ENCODE measurements around the gene LHX3.

Gene LHX3

DNA sequence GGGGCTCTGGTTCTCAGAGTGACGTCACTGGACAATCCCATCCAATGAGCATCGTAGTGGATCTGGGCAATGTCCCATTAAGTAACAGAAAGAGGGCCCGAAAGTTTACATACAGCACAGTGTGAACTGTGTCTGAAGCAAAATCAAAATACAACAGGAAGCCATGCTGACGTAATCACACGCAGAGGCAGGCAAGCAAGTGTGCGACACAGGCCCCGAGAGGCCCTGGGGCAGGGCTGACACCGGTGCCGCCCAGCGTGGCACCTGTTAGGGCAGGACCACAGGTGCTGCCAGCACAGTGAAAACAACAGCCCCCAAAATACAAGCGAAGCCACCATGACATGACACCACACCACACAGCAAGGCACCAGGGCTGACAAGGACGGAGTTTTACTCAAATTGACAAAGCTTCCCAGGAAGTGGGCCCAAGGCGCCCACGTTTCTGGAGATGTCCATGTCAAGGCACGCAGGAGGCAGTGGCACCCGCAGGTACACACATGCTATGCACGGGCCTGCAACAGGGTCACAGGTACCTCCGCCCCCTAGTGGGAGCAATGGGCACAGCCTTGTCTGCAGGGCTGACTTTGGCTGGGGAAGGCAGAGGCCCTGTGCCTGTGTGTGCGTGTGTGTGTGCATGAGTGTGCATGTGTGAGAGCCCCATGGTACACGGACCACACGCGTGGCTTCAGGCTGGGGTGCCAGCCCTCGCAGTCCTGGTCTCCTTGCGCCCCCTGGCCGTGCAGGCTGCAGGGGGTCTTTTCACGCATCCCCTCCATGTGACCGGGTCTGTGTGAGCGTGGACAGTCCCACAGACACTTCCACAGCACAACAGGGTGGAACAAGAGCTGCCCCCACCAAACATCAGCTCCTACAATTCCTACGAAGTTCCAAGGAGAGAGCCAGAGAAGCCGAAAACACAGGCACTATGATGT is 21.1 kb upstream of the LHX3 start:
- peak; percentile 57 for DNase-seq

DNA sequence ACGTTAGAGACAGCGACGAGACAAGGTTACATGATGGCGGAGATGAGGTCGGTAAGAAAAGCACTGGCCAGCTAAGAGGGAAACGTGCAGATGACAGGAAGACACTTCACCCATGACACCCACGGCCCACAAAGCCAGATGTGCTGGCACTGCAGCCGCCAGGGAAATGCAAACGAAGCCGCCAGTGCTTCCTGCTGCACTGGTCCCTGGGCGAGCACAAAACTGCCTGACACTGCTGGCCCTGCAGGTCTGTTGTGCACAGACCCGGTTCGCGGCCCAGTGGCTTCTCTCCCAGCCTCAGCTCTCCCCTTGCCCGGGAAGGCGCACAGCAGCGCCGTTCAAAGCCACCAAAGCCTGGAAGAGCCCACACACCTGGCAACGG is 20.4 kb upstream of the LHX3 start:
- no peak for DNase-seq

DNA sequence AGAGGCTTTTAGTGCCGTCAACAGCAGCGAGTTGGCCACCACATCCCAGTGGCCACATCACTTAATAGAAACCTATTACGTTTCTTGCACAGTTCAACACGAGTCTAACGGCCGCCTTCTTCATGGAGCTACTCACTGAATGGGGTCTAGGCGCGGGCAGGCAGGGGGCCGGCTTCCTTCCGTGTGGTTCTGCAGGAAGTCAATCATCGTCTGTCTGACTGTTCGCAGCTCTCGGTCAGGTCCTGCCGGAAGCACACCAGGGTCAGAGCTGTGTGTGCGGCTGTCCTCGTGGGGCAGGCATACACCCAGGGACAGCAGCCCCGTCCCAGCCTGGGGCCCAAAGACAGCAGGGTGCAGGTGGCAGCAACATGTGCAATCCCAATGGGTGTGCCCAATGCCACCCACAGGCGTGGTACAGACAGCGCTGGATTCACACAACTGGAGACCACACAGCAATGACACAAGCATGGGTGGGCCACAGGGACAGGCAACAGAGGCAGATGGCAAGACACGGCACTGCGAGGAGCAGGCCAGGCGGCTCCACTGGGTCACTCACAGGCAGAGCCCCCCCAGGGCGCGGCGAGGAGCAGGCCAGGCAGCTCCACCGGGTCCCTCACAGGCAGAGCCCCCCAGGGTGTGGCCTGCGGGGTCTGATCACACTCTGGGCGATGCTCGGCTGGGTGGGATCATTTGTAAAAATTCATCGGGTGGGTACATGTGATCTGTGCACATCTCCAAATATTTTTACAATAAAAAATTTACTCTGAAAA is 19.1 kb upstream of the LHX3 start:
- no peak for DNase-seq

DNA sequence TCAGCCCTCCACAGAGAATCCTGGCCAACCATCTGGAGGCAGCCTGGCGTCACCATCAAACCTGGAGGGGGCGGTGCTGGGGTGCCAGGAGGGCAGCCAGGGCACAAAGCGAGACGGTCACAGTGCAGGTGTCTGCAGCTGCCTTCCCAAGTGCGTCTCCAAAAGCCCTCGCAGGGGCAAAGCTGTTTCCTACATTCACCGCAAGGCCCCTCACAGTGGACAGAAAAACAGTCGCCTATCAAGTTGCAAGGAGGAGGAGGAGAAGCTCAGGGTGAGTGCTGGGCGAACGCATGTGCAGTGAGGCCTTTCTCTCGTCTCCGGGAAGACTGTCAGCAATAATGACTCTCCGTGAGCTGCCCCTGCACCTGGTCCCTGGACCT is 18.0 kb upstream of the LHX3 start:
- DNase-seq: no peak

DNA sequence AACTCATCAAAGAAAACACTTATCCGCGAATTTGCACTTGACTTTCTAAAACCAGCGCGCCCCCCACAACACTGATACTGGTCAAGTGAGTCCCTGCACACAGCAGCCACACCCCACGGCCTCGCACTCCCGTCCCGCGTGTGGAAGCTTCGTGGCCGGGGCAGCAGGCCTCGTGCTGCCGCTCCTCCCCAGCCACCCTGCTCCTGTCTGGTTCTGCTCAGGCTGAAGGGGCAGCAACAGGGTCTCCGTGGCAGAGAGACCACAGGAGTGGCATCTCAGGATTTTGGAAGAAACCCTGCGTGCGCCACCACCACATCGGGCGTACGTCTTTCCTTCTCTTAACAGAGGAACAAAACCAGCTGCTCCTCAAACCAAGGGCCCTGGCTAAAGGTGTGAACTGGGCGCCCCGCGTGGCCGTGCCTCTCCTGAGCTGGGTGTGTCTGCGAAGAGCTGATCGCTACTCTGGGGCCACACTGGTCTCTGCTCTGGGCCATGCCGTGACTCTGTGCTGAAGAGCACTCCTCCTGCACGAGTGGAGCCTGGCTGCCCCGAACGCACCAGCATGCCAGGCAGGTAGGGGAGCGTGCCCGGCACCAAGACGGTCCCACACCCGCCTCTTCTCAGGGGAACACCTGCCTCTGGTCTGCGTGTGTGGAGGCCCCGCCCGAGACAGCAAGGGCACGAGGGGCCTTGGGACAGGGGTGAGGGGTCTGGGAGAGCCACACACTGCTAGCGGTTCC is 17.4 kb upstream of the LHX3 start:
- no peak for DNase-seq

DNA sequence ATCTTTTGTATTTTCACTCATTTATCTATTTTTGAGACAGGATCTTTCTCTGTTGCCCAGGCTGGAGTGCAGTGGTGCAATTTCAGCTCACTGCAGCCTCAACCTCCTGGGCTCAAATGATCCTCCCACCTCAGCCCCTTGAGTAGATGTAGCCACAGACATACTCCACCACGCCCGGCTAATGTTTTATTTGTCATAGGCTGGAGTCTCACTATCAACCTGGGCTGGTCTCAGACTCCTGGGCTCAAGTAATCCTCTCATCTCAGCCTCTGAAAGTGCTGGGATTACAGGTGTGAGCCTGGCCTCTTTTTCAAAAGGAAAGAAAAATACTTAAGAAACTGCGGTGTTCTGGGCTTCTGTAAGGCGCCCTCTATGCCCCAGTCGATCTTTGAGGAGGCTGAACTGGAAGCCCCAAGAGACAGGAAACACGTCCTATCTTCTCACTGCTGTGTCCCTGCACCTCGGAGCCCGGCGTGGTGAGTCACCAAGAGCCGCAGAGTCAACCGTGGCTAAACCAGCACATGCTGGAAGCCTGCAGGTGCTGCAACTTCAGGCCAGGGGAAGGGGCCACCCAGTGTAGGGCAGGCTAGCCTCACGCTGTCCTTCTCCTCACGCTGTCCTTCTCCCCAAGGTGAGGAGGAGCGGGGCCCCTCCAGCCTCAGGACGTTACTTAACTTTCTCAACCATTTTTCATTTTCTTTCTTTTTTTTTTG is 15.2 kb upstream of the LHX3 start:
- no peak for DNase-seq

DNA sequence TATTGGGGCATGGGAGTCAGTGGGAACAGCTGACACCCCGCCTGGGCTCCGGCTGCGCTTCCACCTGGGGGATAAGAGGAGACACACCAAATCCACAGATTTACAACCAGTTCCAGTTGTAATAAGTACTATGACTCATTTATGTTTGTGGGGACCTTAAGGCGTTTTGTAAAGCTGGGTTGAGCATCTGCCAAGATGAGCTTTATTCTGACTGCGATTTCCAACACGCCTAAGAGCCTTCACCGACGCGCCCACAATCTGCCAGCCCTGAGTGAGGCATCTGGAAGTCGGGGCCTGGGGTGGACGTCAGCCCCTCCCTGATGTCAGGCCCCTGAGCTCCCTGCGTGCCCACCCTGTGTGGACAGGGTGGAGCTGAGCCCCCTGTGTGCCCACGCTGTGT is 14.3 kb upstream of the LHX3 start:
- DNase-seq: no peak

DNA sequence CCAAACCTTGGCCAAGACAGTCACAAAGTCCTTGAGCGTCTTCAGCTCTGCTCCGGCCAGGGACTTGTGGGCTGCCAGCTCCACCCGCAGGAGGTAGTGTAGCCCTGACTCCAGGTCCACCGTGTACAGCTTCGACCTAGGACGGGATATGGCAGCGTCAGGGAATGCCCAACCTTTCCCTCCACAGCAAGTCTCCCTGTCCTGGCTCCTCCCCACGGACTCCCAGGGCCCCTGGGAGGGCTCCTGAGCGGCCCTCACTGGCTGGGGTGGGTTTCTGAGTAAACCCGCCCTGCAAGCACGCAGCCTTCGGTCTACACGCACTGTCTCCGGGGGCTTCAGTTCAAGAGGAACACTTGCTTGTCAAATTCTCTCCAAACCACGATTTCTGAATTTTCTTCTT is 13.7 kb upstream of the LHX3 start:
- DNase-seq: no peak

DNA sequence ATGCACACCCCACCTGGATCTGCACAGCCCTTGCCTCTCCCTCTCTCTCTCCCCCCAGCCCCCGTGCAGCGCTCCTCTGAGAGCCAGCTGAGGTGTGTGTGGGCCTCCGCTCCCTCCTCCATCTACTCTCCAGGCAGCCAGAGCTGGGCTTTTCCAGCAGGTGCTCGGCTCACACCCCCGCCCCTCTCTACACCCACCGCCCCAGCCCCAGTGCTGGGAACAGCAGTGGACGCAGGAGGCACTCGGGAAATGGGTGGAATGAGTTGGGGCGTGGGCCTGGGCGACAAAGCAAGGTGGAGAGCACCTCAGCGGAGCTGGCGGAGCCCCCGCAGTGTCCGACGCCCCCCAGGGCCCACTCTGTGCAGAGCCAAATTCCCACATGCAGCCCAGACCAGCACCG is 13.3 kb upstream of the LHX3 start:
- no peak for DNase-seq

DNA sequence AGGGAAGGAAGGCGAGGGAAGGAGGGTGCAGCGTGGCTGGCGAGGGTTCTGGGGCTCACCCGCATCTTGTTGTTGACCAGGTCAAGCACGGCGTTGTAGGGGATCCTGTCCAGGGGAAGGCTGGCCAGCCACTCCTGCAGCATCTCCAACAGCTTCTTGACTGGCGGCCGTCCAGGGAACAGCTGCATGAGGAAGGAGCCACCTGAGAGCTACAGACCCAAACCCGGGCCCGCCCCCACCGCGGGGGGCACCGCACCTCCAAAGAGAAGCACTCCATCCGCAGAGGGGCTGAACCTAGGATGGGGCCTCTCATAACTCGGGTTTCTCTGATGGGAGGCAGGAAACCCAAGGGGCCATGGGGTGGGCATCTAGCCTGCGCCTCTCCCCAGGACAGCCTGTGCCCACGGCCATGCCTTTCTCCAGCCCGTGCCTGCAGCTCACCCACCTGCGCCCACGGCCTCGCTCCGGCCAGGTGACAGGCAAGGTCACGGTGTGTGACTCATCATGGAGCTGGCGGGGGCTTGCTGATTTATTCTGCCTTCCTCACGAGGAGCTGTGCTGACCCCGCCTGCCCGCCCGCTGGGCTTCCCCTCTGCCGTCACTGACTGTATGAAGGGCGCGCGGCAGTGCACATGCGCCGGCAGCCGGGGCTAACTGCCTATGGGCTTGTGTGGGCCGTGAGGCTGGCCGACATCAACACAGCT is 11.8 kb upstream of the LHX3 start:
- DNase-seq: no peak

DNA sequence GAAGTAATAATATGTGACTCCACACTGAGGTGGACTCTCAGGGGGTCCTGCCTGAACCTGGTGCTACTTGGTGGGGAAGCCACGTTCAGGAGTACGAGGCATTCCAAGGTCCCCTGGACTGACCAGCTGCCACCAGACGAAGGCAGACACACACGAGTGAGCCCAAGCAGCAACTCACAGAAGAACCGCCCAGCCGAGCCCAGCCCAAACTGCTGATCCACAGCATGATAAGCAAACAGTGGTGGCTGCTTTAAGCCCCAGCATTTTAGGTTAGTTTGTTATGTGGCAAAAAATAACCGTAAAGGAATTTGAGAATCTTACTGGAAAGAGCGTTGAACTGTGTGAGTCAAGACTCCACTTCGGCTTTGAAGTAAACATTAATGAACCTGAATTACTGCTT is 8.8 kb upstream of the LHX3 start:
- DNase-seq: no peak

DNA sequence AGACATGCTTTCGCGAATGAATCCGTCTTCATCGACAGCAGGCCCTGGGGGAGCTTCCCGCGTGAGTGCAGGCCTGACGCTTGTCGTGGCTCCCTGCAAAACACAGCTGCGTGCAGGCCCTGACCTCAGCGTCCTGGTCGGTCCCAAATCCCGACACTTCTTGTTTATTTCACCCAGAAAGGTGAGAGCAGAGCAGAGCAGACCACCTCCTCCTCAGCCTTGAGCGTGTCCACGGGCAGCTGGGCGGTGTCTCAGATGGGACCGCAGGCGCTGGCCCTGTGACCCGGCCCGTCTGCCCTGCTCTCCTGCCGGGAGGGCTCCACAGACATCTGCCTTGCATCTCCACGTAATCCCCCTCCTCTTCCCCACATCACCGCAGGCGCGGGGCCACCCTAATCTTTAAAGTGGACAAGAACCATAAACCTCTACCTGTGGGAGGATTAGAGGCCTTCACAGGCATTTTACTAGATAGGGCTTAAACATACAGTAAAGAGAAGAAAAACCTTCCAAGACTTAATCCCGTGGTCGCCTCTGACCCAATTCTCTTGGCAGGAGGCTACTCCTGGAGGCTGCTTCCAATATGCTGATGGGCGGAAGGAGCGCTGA is 7.5 kb upstream of the LHX3 start:
- DNase-seq: no peak

DNA sequence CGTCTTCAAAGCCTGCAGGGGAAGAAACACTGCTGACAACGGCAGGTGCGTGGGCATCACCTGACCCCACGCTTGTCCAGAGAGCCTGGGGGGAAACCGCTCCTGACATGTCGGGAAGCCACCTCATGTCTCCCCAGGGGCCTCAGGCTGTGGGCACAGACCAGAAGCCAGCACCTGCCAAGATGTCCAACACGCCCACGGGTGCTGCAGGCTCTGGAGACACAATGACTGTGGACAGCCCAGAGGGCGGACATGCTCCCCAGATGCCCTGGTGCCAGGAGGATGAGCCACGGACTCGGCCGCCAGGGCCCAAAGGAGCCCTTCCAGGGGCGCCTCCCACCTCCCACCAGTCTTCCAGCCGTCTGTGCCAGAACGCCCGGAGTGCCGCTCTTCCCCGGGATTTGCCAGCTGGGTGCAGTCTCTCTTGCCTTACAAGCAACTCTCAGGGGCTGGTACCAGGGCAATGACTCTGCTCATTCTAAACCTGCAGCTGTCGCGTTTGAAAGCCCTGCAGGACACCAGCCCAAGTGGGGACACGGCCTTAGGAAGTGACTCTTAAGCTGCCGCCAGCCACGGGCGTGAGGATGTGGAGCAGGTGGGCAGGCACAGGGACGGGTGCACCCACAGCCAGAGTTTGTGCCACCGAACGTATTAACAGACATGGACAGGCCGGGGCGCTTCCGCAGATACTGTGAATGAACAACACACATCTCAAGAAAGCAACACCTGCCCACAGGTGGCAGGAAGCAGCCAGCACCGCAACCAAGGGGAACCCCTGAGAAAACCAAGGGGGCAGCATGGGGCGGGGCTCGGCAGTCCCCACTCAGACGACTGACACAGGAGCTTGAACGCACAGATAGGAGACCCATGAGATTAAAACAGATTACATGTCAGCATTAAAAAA is 6.8 kb upstream of the LHX3 start:
- no peak for DNase-seq

DNA sequence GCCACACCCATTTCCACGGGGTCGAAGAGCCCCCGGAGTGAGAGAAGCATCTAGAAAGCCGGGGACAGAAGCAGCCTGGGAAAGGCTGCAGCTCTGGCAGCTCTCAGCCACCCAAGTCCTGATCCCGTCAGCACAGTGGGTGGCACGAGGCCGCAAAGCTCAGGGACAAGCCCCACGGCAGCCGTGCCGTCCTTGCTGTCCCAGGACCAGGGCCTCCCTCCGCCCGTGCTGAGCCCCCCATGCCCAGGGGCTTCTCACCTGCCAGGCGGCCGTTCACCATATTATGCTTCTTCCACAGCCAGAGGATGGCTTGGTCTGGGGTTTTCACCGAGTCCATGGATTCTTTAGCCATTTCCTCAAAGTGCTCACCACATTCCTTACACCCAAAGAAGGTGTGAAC is 6.1 kb upstream of the LHX3 start:
- no peak for DNase-seq

DNA sequence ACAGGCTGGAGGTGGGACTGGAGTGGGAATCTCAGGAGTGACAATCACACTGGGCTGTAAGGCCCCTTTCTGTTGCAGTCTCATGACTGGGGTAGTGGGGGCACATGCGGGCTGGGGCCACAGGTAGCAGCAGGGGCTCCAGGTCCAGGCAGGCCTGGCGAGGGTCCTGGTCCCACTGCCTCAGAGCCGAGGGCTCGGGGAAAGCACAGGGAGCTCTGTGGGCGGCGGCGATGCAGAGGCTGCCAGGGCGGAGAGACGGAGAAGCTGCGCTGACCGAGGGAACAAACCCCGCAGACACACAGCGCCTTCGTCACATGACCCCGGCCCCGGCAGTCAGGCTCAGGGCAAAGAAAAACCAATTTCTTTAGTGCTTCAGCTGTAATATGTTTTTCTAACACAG is 5.3 kb upstream of the LHX3 start:
- DNase-seq: no peak

DNA sequence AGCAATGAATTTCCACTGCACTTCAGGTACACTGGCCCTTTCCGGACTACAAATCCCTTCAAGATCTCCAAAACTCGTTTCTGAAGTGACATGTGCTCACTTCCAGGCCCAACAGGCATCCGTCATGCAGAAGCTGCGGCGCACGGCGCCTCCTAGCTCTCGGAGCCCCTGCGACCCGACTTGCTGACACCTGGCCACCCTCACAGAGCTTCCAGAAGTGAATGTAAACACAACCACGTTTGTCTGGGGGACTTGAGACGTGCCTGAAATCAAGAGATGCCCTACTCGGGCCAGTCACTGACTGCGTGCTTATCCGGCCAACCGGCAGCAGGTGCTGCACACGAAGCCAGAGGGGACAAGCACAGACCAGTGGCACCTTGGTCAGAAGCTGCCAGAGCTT is 4.9 kb upstream of the LHX3 start:
- no peak for DNase-seq

DNA sequence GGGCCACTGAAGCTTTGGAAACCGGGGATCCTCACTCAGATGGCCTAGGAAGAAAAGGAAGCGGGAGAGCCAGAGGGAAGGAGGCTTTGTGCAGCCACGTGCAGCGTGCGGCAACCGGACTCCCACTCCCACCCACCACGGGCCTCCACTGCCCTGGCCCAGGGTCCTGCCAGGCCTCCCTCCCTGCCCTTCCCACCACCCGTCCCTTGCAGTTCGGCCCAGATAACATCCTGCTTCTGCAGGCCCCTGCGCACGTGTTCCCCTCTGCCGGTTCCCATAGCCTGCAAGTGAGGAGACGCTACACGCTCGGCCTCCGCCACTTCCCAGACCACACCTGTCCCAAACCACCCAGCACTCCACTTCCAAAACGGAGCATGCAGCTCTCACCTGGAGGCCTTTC is 4.3 kb upstream of the LHX3 start:
- no peak for DNase-seq

DNA sequence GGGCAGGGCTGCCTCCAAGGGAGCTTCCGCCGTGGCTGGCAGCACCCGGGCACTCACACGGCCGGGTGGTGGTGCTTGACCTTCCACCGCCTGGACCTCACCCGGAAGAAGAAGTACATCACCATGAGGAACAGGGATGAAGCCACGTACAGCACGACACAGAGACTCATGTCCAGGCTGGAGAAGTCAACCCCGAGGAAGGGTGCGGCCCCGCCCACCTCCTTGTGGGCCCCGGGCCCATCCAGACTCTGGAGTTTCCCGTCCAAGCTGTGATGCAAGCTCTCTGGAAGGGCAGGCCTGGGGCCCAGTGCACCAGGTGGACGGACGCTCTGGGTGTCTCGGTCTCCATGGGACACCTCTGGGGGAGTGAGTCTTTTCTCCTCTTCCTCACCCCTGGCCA is 3.7 kb upstream of the LHX3 start:
- no peak for DNase-seq

DNA sequence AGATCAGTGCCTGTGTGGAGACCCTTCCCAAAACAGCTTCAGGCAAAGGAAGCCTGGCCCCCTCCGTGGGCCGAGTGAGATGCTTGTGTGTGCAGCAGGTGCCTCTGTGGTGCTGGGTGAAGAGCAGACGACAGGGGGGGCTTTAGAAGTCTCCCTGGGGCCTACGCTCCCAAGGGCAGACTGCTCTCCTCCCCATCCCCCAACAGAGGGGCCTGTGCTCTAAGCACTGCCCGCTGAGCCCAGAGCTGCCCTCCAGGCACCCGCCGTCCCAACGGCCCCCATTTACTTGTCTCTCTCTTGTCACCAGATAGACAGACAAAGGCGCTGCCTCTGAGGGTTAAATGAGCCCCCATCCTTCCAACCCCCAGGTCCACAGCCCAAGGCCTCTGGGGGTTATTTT is 2.7 kb upstream of the LHX3 start:
- no peak for DNase-seq

DNA sequence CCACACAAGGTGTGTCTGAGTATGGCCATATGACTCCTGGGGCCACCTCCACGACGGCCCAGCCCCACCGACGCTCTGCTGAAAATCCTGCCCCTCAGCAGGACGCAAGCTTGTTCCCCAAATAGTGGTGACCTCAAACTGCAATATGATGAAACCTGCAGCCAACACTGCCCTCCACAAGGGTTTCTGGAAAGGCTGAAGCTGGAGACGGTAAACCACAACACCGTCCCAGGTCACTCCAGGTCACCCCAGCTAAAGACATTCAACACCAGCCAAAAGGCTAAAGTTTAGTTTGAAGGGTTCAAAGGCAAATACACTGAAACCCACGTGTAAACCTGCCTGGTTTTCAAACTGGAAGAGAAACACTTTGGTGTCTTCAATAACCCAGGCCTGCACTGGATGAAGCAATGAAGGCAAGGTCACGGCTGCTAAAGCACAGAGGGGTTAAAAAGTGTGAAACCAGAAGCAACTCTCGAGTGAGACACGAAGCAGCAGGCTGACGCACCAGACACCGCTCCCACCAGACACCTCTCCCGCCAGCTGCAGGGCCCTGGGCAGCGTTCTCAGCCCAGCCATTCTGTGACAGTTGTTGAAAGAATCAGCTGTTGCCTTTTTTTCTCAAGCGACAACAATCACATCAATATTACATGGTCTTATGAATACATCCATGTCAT is 1.8 kb upstream of the LHX3 start:
- no peak for DNase-seq

DNA sequence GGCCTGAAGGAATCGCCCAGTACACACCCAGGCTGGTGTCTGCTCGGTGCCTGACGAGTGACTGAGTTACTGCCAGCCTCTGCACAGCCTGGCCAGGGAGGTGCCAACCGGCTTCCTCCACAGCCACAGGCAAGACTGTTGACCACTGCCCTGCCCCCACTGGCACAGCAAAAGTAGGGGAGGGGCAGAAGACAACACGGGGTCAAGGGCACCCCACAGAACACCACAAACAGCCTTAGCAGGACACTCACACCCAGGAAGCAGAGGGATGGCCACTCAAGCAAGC is 722 bp upstream of the LHX3 start:
- DNase-seq: no peak

Data from NCI-H345 (cell line).